OCI-LY1 (cell line): ENCODE measurements around the gene CTSE.

Source experiments
- H2AFZ ChIP-seq: fragments of 200-600 bp; sonication (generic), shearing (Covaris generic); 2 replicates; pipeline ENCODE4 v1.6.0; 2014; ENCODE audit warnings: antibody characterized with exemption, mild to moderate bottlenecking, low read length
- H3F3A ChIP-seq: fragments of 200-600 bp; sonication (generic), shearing (Covaris generic); 2 replicates; pipeline ENCODE4 v1.6.0; 2014; ENCODE audit warnings: mild to moderate bottlenecking, antibody characterized with exemption, low read length, moderate library complexity; ENCODE audit not compliant: insufficient read depth
- H3K27ac ChIP-seq: fragments of 200-600 bp; sonication (generic); 2 replicates; pipeline ENCODE4 v1.5.1; 2014; ENCODE audit warnings: low read length, mixed run types, mild to moderate bottlenecking, low read depth; ENCODE audit not compliant: poor library complexity, severe bottlenecking
- H3K27me3 ChIP-seq: fragments of 200-600 bp; sonication (generic); 2 replicates; pipeline ENCODE4 v1.6.0; 2014; ENCODE audit warnings: antibody characterized with exemption, mild to moderate bottlenecking, low read length, moderate library complexity; ENCODE audit not compliant: insufficient read depth
- H3K36me3 ChIP-seq: fragments of 200-600 bp; sonication (generic); 2 replicates; pipeline ENCODE4 v1.6.1; 2014; ENCODE audit warnings: mild to moderate bottlenecking, antibody characterized with exemption, low read length, moderate library complexity, mixed read lengths; ENCODE audit not compliant: insufficient read depth
- H3K4me1 ChIP-seq: fragments of 200-600 bp; sonication (generic); 2 replicates; pipeline ENCODE4 v1.5.1; 2014; ENCODE audit warnings: mild to moderate bottlenecking, low read length, moderate library complexity; ENCODE audit not compliant: insufficient read depth, severe bottlenecking
- H3K4me2 ChIP-seq: fragments of 200-600 bp; sonication (generic), shearing (Covaris generic); 2 replicates; pipeline ENCODE4 v1.6.1; 2014; ENCODE audit warnings: low read length
- H3K4me3 ChIP-seq: fragments of 200-600 bp; sonication (generic); 2 replicates; pipeline ENCODE4 v1.5.1; 2014; ENCODE audit warnings: low read length, low read depth, mild to moderate bottlenecking, mixed read lengths; ENCODE audit not compliant: poor library complexity, severe bottlenecking
- H3K79me2 ChIP-seq: fragments of 200-600 bp; shearing (Covaris generic); 2 replicates; pipeline ENCODE4 v1.6.1; 2016; ENCODE audit warnings: mixed run types, low read length, mixed read lengths; ENCODE audit not compliant: insufficient read depth
- H3K9ac ChIP-seq: fragments of 200-600 bp; sonication (generic), shearing (Covaris generic); 2 replicates; pipeline ENCODE4 v1.6.1; 2014; ENCODE audit warnings: mild to moderate bottlenecking, low read length, mixed read lengths
- H3K9me2 ChIP-seq: fragments of 200-600 bp; sonication (generic), shearing (Covaris generic); 2 replicates; pipeline ENCODE4 v1.6.1; 2014; ENCODE audit warnings: low read depth, mild to moderate bottlenecking, low read length, mixed read lengths
- H3K9me3 ChIP-seq: fragments of 200-600 bp; shearing (Covaris generic); 2 replicates; pipeline ENCODE4 v1.6.1; 2014; ENCODE audit warnings: low read length, mixed read lengths
- H4K20me1 ChIP-seq: fragments of 200-600 bp; sonication (generic), shearing (Covaris generic); 2 replicates; pipeline ENCODE4 v1.6.0; 2016; ENCODE audit warnings: mild to moderate bottlenecking, low read length; ENCODE audit not compliant: insufficient read depth
- EZH2 ChIP-seq: fragments of 200-600 bp; sonication (generic), shearing (Covaris generic); IDR thresholded peaks from 2 replicates; pipeline ENCODE4 v1.8.0; 2017; ENCODE audit warnings: borderline replicate concordance, mixed run types, mild to moderate bottlenecking, antibody characterized with exemption, low read length, moderate library complexity, mixed read lengths
- TF ChIP-seq, protein P1 (sequence below): fragments of 200-600 bp; sonication (generic), shearing (Covaris generic); IDR thresholded peaks from 2 replicates; pipeline ENCODE4 v1.5.1; 2017; ENCODE audit warnings: mild to moderate bottlenecking, antibody characterized with exemption, low read length, moderate library complexity, mixed read lengths

CTSE gene

DNA sequence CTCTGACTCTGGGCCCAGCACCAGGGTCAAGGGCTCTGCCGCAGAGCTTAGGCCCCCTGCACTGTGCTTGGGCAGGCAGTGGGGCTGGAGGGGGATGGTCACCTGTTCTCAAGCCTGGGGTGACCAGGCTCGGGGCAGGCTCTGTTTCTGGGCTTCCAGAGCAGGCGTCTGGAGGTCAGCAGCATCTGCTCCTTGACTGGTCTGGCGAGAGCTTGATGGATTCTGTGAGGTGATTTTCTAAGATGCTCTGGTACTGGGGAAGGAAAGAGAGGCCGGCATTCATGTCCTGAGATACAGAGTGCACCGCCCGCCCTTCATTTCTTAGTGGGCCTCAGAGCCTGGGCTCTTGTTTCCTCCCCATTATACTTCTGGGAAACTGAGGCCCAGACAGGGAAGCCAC is 45.0 kb downstream of the CTSE start:
- no peak overlapping the region for H3K27ac ChIP-seq
- H3K9me2 ChIP-seq: no peaks in the 10 kb centered on the region
- H3K36me3 ChIP-seq: no peaks in the 10 kb centered on the region
- no peaks in the 10 kb centered on the region for H3K79me2 ChIP-seq
- H3K27me3 ChIP-seq: peaks cover 3% of the 10 kb centered on the region; the same call in 1 of the 2 replicates
- H2AFZ ChIP-seq: no peak overlapping the region
- TF ChIP-seq, protein P1, sequence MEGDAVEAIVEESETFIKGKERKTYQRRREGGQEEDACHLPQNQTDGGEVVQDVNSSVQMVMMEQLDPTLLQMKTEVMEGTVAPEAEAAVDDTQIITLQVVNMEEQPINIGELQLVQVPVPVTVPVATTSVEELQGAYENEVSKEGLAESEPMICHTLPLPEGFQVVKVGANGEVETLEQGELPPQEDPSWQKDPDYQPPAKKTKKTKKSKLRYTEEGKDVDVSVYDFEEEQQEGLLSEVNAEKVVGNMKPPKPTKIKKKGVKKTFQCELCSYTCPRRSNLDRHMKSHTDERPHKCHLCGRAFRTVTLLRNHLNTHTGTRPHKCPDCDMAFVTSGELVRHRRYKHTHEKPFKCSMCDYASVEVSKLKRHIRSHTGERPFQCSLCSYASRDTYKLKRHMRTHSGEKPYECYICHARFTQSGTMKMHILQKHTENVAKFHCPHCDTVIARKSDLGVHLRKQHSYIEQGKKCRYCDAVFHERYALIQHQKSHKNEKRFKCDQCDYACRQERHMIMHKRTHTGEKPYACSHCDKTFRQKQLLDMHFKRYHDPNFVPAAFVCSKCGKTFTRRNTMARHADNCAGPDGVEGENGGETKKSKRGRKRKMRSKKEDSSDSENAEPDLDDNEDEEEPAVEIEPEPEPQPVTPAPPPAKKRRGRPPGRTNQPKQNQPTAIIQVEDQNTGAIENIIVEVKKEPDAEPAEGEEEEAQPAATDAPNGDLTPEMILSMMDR: no peak
- TF ChIP-seq EZH2: no peak
- H3K9me3 ChIP-seq: no peaks in the 10 kb centered on the region
- no peaks in the 10 kb centered on the region for H3F3A ChIP-seq
- no peaks in the 10 kb centered on the region for H3K4me1 ChIP-seq
- H3K4me2 ChIP-seq: no peak overlapping the region
- H3K9ac ChIP-seq: no peak overlapping the region
- no peak overlapping the region for H3K4me3 ChIP-seq
- no peaks in the 10 kb centered on the region for H4K20me1 ChIP-seq

DNA sequence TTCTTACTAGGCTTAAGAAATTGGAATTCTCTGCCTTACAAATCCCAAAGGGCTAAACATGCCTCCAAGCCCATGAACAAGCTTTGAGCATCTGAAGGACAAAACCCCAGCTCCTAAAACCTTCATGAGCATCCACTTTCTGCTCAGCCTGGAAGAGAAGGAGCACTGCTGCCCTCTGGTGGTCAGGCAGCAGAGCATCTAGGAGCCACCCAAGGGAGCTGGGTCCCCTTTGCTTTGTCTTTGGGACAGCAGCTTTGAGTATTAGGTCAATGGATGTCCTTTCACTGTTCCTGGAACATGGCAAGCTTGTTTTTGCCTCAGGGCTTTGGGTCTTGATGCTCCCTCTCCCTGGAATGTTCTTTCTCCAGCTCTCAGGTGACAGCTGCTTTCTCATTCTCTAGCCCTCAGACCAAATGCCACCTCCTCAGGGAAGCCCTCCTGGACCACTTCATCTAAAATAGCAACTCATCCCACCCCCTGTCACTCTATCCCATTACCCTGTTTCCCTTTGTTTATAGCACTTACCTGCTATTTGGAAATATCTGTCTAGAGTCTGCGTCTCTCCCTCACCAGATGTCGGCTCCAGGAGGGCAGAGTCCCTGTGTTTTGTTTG is 46.2 kb downstream of the CTSE start:
- Histone ChIP-seq H3K9ac (no peak overlapping the region), H3K27ac (no peak overlapping the region), H3K9me3 (no peaks in the 10 kb centered on the region), H3K4me2 (no peak overlapping the region), H3F3A (no peaks in the 10 kb centered on the region), H3K27me3 (peaks cover 3% of the 10 kb centered on the region; the same call in 1 of the 2 replicates), H4K20me1 (no peaks in the 10 kb centered on the region), H3K4me1 (no peaks in the 10 kb centered on the region), H3K79me2 (no peaks in the 10 kb centered on the region), H3K4me3 (no peak overlapping the region), H3K9me2 (no peaks in the 10 kb centered on the region), H2AFZ (no peak overlapping the region), H3K36me3 (no peaks in the 10 kb centered on the region)
- TF ChIP-seq, protein P1: peak; percentile 94
- no peak for TF ChIP-seq EZH2

DNA sequence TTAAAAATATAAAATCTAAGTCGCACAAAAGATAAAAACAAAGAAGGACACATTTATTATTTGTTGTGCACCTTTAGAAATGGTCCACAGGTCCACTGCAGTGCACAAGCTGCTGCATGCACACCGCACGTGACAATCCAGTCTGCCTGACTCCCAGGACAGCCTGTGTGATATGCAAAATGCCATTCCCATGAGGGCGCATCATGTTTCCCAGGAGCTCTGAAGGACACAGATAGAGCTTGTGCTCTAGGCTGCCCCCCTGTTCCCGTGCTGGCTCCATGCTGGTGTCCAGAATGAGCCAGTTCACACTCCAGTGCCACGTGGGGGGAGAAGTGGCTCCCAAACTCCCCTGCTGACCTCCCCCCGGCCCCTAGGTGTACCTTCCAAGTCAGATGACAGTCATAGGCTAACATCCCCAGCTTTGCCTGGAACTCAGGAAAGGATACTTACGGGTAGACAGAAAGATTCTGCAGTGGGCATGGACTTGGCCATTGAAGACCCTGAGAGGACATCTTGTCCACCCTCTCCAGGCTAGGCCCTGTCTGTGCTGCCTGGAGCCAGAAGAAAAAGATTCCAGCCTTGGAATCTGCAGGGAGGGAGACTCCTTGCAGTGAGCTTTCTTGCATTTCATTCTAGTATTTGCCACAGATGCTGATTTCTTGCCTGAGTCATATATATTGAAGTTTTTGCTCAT is 46.8 kb downstream of the CTSE start:
- H3K79me2 ChIP-seq: no peaks in the 10 kb centered on the region
- H3K36me3 ChIP-seq: no peaks in the 10 kb centered on the region
- H3K27ac ChIP-seq: no peak overlapping the region
- no peak overlapping the region for H3K9ac ChIP-seq
- H4K20me1 ChIP-seq: no peaks in the 10 kb centered on the region
- H3F3A ChIP-seq: no peaks in the 10 kb centered on the region
- H3K27me3 ChIP-seq: peaks cover 3% of the 10 kb centered on the region; the same call in 1 of the 2 replicates
- no peak overlapping the region for H2AFZ ChIP-seq
- H3K4me1 ChIP-seq: no peaks in the 10 kb centered on the region
- TF ChIP-seq EZH2: no peak
- TF ChIP-seq, protein P1: no peak
- H3K9me3 ChIP-seq: no peaks in the 10 kb centered on the region
- H3K4me3 ChIP-seq: no peak overlapping the region
- H3K4me2 ChIP-seq: no peak overlapping the region
- no peaks in the 10 kb centered on the region for H3K9me2 ChIP-seq
